ENCODE data around the gene OR5A1.

OR5A1 gene

GRCh38 chr11:59479906-59480305 is 43.6 kb downstream of the OR5A1 start:
- no peak for DNase-seq (ENCODE audit: low read depth, low spot score)

- no peak for DNase-seq (ENCODE audit: low read depth, low spot score)
Observed at GRCh38 chr11:59480359-59480758, 44.1 kb downstream of the OR5A1 start.

Data from smooth muscle cell of the brain vasculature (primary cell).